ENCODE measurements around the gene MCCC1.

The MCCC1 gene

DNA sequence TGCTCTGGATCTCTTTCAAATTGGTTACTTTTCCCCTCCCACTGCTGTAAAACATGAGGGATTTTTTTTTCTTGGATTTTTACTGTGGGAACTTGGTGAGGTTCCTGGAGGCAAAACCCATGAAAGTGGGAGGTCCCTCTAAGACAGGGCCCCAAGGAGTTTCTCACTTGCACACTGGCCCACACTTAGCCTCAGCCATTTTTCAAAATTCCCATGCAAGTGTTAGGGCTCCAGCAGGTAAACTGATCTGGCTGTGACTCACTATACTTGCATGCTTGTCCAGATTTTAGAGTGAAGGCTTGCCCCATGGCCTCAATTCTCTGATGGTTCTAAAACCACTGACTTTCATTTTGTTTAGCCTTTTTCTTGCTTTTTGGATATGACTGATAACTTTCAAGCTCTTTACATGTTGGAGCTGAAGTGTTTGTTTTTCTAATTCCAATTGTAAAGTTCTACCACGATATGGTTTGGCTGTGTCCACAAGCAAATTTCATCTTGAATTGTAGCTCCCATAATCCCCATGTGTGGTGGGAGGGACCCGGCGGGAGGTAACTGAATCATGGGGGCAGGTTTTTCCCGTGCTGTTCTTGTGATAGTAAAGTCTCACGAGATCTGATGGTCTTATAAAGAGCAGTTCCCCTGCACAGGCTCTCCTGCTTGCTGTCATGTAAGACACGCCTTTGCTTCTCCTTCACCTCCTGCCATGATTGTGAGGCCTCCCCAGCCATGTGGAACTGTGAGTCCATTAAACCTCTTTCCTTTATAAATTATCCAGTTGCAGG is 37.7 kb downstream of the MCCC1 start:
- H3K4me1 ChIP-seq (ENCODE audit: control insufficient read depth, insufficient read depth, low read length): no peaks in the 10 kb centered on the region
- POLR2A ChIA-PET: no interaction called here
- TF ChIP-seq TRIM28 (IDR thresholded peaks at IDR 0.05; ENCODE audit: borderline replicate concordance, low read length) (no peak), ZNF350 (tag by site-specific recombination; IDR thresholded peaks at IDR 0.05) (no peak), ZNF155 (tag by site-specific recombination; IDR thresholded peaks at IDR 0.05) (no peak), GFI1B (tag by site-specific recombination; IDR thresholded peaks at IDR 0.05) (no peak), ZNF391 (tag by site-specific recombination; IDR thresholded peaks at IDR 0.05; ENCODE audit: borderline replicate concordance, low read depth) (no peak)
- H3K4me3 ChIP-seq (ENCODE audit: low read depth, low read length): no peak overlapping the region
- H3K27ac ChIP-seq (ENCODE audit: extremely low read depth, low read depth, low read length): no peak overlapping the region
- H3K9me3 ChIP-seq (ENCODE audit: control insufficient read depth, insufficient read depth, low read depth, low read length): no peaks in the 10 kb centered on the region
- H3K36me3 ChIP-seq (ENCODE audit: control insufficient read depth in 2 of 2, insufficient read depth in 1 of 2, low read length in 2 of 2): peaks cover 0 to 7% of the 10 kb centered on the region in 2 experiments; a peak in 2 of 3 replicates
- CTCF ChIA-PET: interaction anchor here (1.1 kb wide), 1 partner anchor 24 kb away, joined by 3 read pairs; no protein-coding TSS in a partner anchor

DNA sequence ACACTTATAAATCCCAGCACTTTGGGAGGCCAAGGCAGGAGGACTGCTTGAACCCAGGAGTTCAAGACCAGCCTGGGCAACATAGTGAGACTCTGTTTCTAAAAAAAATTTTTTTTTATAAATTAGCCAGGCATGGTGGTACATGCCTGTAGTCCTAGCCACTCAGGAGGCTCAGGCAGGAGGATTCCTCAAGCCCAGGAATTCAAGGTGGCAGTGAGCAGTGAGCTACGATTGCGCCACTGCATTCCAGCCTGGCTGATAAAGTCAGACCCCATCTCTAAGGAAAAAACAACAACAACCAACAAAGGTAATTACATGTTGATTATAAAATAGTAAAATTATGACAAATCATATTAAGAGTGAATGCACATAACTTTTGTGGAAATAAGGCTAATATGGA is 40.9 kb downstream of the MCCC1 start:
- CTCF ChIA-PET: no interaction called here
- Histone ChIP-seq H3K27ac (ENCODE audit: extremely low read depth, low read depth, low read length) (no peak overlapping the region), H3K4me3 (ENCODE audit: low read depth, low read length) (no peak overlapping the region)

DNA sequence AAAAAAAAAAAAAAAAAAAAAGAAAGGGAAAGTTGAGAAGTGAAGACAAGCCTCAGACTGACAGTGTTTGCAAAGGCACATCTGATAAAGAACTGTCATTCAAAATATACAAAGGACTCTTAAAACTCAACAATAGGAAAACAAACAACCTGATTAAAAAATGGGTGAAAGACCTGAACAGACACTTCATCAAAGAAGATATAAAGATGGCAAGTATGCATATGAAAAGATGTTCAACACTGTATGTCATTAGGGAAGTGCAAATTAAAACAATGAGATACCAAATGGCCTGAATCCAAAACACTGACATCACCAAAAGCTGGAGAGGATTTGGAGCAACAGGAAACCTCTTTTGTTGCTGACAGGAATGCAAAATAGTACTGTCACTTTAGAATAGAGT is 48.6 kb downstream of the MCCC1 start:
- ChIA-PET POLR2A (no interaction called here), CTCF (interaction anchor here (0.5 kb wide), 1 partner anchor 17 kb away, joined by 4 read pairs; no protein-coding TSS in a partner anchor)
- no peak overlapping the region for H3K4me3 ChIP-seq (ENCODE audit: low read depth, low read length)
- peaks cover 3 to 29% of the 10 kb centered on the region in 2 experiments; a peak in 2 of 3 replicates for H3K36me3 ChIP-seq (ENCODE audit: control insufficient read depth in 2 of 2, insufficient read depth in 1 of 2, low read length in 2 of 2)
- no peaks in the 10 kb centered on the region for H3K4me1 ChIP-seq (ENCODE audit: control insufficient read depth, insufficient read depth, low read length)
- H3K27ac ChIP-seq (ENCODE audit: extremely low read depth, low read depth, low read length): no peak overlapping the region
- no peaks in the 10 kb centered on the region for H3K9me3 ChIP-seq (ENCODE audit: control insufficient read depth, insufficient read depth, low read depth, low read length)
- TF ChIP-seq ZNF521 (tag by site-specific recombination; IDR thresholded peaks at IDR 0.05) (no peak), OVOL3 (tag by site-specific recombination; IDR thresholded peaks at IDR 0.05) (no peak), ZNF777 (tag by site-specific recombination; IDR thresholded peaks at IDR 0.05; ENCODE audit: borderline replicate concordance) (no peak), ZNF473 (tag by site-specific recombination; IDR thresholded peaks at IDR 0.05) (no peak), GLIS2 (tag by site-specific recombination; IDR thresholded peaks at IDR 0.05) (no peak), ZFP69B (tag by site-specific recombination; IDR thresholded peaks at IDR 0.05) (no peak), KLF8 (tag by site-specific recombination; IDR thresholded peaks at IDR 0.05) (no peak), ZNF530 (tag by site-specific recombination; IDR thresholded peaks at IDR 0.05; ENCODE audit: low read depth) (no peak), ZBTB7A (tag by site-specific recombination; IDR thresholded peaks at IDR 0.05; ENCODE audit: low read depth) (no peak), ZNF138 (tag by site-specific recombination; IDR thresholded peaks at IDR 0.05; ENCODE audit: borderline replicate concordance) (no peak)
- TF ChIP-seq, protein P1, sequence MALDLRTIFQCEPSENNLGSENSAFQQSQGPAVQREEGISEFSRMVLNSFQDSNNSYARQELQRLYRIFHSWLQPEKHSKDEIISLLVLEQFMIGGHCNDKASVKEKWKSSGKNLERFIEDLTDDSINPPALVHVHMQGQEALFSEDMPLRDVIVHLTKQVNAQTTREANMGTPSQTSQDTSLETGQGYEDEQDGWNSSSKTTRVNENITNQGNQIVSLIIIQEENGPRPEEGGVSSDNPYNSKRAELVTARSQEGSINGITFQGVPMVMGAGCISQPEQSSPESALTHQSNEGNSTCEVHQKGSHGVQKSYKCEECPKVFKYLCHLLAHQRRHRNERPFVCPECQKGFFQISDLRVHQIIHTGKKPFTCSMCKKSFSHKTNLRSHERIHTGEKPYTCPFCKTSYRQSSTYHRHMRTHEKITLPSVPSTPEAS (tag by site-specific recombination; IDR thresholded peaks at IDR 0.05): no peak
- TF ChIP-seq, protein P2, sequence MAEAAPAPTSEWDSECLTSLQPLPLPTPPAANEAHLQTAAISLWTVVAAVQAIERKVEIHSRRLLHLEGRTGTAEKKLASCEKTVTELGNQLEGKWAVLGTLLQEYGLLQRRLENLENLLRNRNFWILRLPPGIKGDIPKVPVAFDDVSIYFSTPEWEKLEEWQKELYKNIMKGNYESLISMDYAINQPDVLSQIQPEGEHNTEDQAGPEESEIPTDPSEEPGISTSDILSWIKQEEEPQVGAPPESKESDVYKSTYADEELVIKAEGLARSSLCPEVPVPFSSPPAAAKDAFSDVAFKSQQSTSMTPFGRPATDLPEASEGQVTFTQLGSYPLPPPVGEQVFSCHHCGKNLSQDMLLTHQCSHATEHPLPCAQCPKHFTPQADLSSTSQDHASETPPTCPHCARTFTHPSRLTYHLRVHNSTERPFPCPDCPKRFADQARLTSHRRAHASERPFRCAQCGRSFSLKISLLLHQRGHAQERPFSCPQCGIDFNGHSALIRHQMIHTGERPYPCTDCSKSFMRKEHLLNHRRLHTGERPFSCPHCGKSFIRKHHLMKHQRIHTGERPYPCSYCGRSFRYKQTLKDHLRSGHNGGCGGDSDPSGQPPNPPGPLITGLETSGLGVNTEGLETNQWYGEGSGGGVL (tag by site-specific recombination; IDR thresholded peaks at IDR 0.05): no peak
- TF ChIP-seq, protein P3, sequence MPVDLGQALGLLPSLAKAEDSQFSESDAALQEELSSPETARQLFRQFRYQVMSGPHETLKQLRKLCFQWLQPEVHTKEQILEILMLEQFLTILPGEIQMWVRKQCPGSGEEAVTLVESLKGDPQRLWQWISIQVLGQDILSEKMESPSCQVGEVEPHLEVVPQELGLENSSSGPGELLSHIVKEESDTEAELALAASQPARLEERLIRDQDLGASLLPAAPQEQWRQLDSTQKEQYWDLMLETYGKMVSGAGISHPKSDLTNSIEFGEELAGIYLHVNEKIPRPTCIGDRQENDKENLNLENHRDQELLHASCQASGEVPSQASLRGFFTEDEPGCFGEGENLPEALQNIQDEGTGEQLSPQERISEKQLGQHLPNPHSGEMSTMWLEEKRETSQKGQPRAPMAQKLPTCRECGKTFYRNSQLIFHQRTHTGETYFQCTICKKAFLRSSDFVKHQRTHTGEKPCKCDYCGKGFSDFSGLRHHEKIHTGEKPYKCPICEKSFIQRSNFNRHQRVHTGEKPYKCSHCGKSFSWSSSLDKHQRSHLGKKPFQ (tag by site-specific recombination; IDR thresholded peaks at IDR 0.05): no peak

More for the DNA sequence above, 40.9 kb downstream of the MCCC1 start:
- TF ChIP-seq ZNF843 (tag by site-specific recombination; IDR thresholded peaks at IDR 0.05) (no peak), ZNF510 (tag by site-specific recombination; IDR thresholded peaks at IDR 0.05; ENCODE audit: insufficient replicate concordance) (no peak), KLF10 (tag by site-specific recombination; IDR thresholded peaks at IDR 0.05) (no peak), ZNF16 (tag by site-specific recombination; IDR thresholded peaks at IDR 0.05; ENCODE audit: low read depth) (no peak), ZNF157 (tag by site-specific recombination; IDR thresholded peaks at IDR 0.05) (no peak), SCRT2 (tag by site-specific recombination; IDR thresholded peaks at IDR 0.05) (no peak), ZNF132 (tag by site-specific recombination; IDR thresholded peaks at IDR 0.05; ENCODE audit: borderline replicate concordance) (no peak), ZNF391 (tag by site-specific recombination; IDR thresholded peaks at IDR 0.05; ENCODE audit: borderline replicate concordance, low read depth) (no peak), ZNF174 (tag by site-specific recombination; IDR thresholded peaks at IDR 0.05) (no peak), ZNF341 (tag by site-specific recombination; IDR thresholded peaks at IDR 0.05; ENCODE audit: low read depth) (no peak), SETDB1 (IDR thresholded peaks at IDR 0.05; ENCODE audit: insufficient read length, low read length) (no peak), ZNF394 (tag by site-specific recombination; IDR thresholded peaks at IDR 0.05; ENCODE audit: borderline replicate concordance) (no peak), ZNF239 (tag by site-specific recombination; IDR thresholded peaks at IDR 0.05) (no peak), OVOL3 (tag by site-specific recombination; IDR thresholded peaks at IDR 0.05) (no peak), ZNF707 (tag by site-specific recombination; IDR thresholded peaks at IDR 0.05) (no peak), HOXA7 (CRISPR knock-in tag; IDR thresholded peaks at IDR 0.05; ENCODE audit: borderline replicate concordance) (no peak)
- TF ChIP-seq, protein P4, sequence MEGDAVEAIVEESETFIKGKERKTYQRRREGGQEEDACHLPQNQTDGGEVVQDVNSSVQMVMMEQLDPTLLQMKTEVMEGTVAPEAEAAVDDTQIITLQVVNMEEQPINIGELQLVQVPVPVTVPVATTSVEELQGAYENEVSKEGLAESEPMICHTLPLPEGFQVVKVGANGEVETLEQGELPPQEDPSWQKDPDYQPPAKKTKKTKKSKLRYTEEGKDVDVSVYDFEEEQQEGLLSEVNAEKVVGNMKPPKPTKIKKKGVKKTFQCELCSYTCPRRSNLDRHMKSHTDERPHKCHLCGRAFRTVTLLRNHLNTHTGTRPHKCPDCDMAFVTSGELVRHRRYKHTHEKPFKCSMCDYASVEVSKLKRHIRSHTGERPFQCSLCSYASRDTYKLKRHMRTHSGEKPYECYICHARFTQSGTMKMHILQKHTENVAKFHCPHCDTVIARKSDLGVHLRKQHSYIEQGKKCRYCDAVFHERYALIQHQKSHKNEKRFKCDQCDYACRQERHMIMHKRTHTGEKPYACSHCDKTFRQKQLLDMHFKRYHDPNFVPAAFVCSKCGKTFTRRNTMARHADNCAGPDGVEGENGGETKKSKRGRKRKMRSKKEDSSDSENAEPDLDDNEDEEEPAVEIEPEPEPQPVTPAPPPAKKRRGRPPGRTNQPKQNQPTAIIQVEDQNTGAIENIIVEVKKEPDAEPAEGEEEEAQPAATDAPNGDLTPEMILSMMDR (tag by site-specific recombination; IDR thresholded peaks at IDR 0.05): no peak
- H3K4me1 ChIP-seq (ENCODE audit: control insufficient read depth, insufficient read depth, low read length): no peaks in the 10 kb centered on the region
- no peaks in the 10 kb centered on the region for H3K9me3 ChIP-seq (ENCODE audit: control insufficient read depth, insufficient read depth, low read depth, low read length)
- peaks cover 3 to 15% of the 10 kb centered on the region in 2 experiments; a peak in 2 of 3 replicates for H3K36me3 ChIP-seq (ENCODE audit: control insufficient read depth in 2 of 2, insufficient read depth in 1 of 2, low read length in 2 of 2)
- POLR2A ChIA-PET: no interaction called here
